Tibial artery (tissue), 4 donors: Measurements from ENCODE around the gene ADAM19.

Experiments
- DNase-seq, 2 donors: peaks; one replicate each; pipeline ENCODE4 v3.0.0-alpha.2; 2019
- H3K27ac ChIP-seq, 2 donors: fragments of 200-600 bp; sonication (generic) in 1 of 2; 1 replicate in 1 of 2; 2 replicates in 1 of 2; pipeline ENCODE4 v1.5.1; 2018 to 2019; ENCODE audit warnings: mild to moderate bottlenecking in 1 of 2
- H3K27me3 ChIP-seq, 2 donors: fragments of 200-600 bp; sonication (generic) in 1 of 2; one replicate each; pipeline versions ENCODE4 v1.5.1 to v1.6.0; 2016 to 2019
- H3K36me3 ChIP-seq, 3 donors: fragments of 200-600 bp; sonication (generic) in 2 of 3; one replicate each; pipeline ENCODE4 v1.5.1; 2016 to 2019; ENCODE audit warnings: mild to moderate bottlenecking in 2 of 3
- H3K4me1 ChIP-seq, 4 donors: fragments of 200-600 bp; sonication (generic) in 2 of 4; 1 replicate in 3 of 4; 2 replicates in 1 of 4; pipeline ENCODE4 v1.5.1; 2016 to 2019
- H3K4me3 ChIP-seq, 2 donors: fragments of 200-600 bp; sonication (generic) in 1 of 2; 1 replicate in 1 of 2; 2 replicates in 1 of 2; pipeline ENCODE4 v1.5.1; 2018 to 2019; ENCODE audit warnings: mild to moderate bottlenecking in 2 of 2
- H3K9me3 ChIP-seq, 3 donors: fragments of 200-600 bp; sonication (generic) in 1 of 3; one replicate each; pipeline ENCODE4 v1.5.1; 2016 to 2019
- CTCF ChIP-seq, 2 experiments: fragments of 200-600 bp in 1 of 2; fragments of 450-650 bp in 1 of 2; IDR thresholded peaks; one replicate each; pipeline ENCODE4 v1.5.1; 2017 to 2019; ENCODE audit warnings: antibody characterized with exemption in 2 of 2, mild to moderate bottlenecking in 1 of 2, moderate library complexity in 1 of 2
- intact Hi-C: fragments of 100-400 bp; cut with DNase I; formaldehyde crosslinking; loops from one replicate; pipeline ENCODE4 v1.15.0; 2023; ENCODE audit warnings: low total_unique reads

The ADAM19 gene

GRCh38 chr5:157599565-157599964, 24.0 kb upstream of the ADAM19 start:
- Histone ChIP-seq H3K4me1 (no peaks in the 10 kb centered on the region), H3K27ac (no peak overlapping the region), H3K4me3 (no peak overlapping the region), H3K9me3 (no peaks in the 10 kb centered on the region), H3K27me3 (no peaks in the 10 kb centered on the region), H3K36me3 (no peaks in the 10 kb centered on the region)
- no peak for DNase-seq
- intact Hi-C loops: no loop called here
- no peak for TF ChIP-seq CTCF (IDR thresholded peaks at IDR 0.05)

GRCh38 chr5:157598350-157598936, 22.9 kb upstream of the ADAM19 start:
- H3K4me3 ChIP-seq: no peak overlapping the region
- no peak for DNase-seq
- no peak for TF ChIP-seq CTCF (IDR thresholded peaks at IDR 0.05)
- no peaks in the 10 kb centered on the region for H3K36me3 ChIP-seq
- no peaks in the 10 kb centered on the region for H3K27me3 ChIP-seq
- no peak overlapping the region for H3K27ac ChIP-seq
- H3K4me1 ChIP-seq: no peaks in the 10 kb centered on the region
- no peaks in the 10 kb centered on the region for H3K9me3 ChIP-seq
- intact Hi-C loops: no loop called here

GRCh38 chr5:157597277-157597676, 21.7 kb upstream of the ADAM19 start:
- intact Hi-C loops: no loop called here
- H3K4me1 ChIP-seq: no peaks in the 10 kb centered on the region
- TF ChIP-seq CTCF (IDR thresholded peaks at IDR 0.05): no peak
- no peak for DNase-seq
- no peak overlapping the region for H3K4me3 ChIP-seq
- no peaks in the 10 kb centered on the region for H3K36me3 ChIP-seq
- no peaks in the 10 kb centered on the region for H3K27me3 ChIP-seq
- no peaks in the 10 kb centered on the region for H3K9me3 ChIP-seq
- no peak overlapping the region for H3K27ac ChIP-seq

GRCh38 chr5:157596487-157596886, 20.9 kb upstream of the ADAM19 start:
- Histone ChIP-seq H3K9me3 (no peaks in the 10 kb centered on the region), H3K27ac (no peak overlapping the region), H3K36me3 (no peaks in the 10 kb centered on the region), H3K4me3 (no peak overlapping the region), H3K4me1 (no peaks in the 10 kb centered on the region), H3K27me3 (no peaks in the 10 kb centered on the region)
- DNase-seq: no peak
- intact Hi-C loops: no loop called here
- no peak for TF ChIP-seq CTCF (IDR thresholded peaks at IDR 0.05)

- no peaks in the 10 kb centered on the region for H3K4me1 ChIP-seq
- H3K27ac ChIP-seq: no peak overlapping the region
- no peak for TF ChIP-seq CTCF (IDR thresholded peaks at IDR 0.05)
Observed at GRCh38 chr5:157594675-157595459, 19.3 kb upstream of the ADAM19 start.

More at GRCh38 chr5:157594675-157595459, 19.3 kb upstream of the ADAM19 start:
- intact Hi-C loops: no loop called here
- H3K9me3 ChIP-seq: no peaks in the 10 kb centered on the region
- H3K27me3 ChIP-seq: no peaks in the 10 kb centered on the region
- no peaks in the 10 kb centered on the region for H3K36me3 ChIP-seq
- no peak for DNase-seq
- no peak overlapping the region for H3K4me3 ChIP-seq
